GM20431 (cell line): ENCODE results near the gene PRR14L.
"Not testable (repeated sequence)": the region's sequence is repeated elsewhere in the genome, so short reads cannot be mapped to it uniquely, and the experiment has no call there.

Experiments
- in situ Hi-C: fragments of 300-500 bp; cut with MseI, MboI; formaldehyde crosslinking; loops from one replicate; pipeline ENCODE4 v1.15.0; 2020; ENCODE audit warnings: low sequenced_read_pairs; ENCODE audit not compliant: unreplicated experiment

PRR14L gene

GRCh38 chr22:31749636-31750364 is at the start of gene PRR14L:
PRR14L (minus strand) TSS chr22:31750132; CDS start chr22:31738860, 11,272 bp downstream.
- in situ Hi-C loops: no loop called here

- in situ Hi-C loops: not testable (repeated sequence)
Observed at GRCh38 chr22:31799358-31799757, 49.4 kb upstream of the PRR14L start.

DNA sequence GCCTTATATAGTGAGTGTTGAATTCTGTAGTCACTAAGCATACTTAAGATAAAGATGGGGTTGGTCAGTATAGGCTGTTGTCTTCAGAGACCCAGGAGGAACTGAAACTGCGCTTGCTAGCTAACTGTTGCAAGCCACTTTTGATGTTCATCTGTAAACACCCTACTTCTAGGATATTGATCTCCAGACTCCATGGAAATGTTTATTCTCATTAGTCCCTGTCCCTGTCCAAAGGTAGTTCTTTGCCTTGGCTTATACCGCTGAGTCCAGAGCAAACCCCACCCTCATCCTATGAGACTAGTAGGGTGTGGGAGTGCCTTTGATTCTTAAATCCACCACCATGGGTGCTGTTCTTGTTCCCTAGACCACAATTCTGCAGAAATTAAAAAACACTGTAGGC is 40.3 kb upstream of the PRR14L start:
- in situ Hi-C loops: no loop called here

DNA sequence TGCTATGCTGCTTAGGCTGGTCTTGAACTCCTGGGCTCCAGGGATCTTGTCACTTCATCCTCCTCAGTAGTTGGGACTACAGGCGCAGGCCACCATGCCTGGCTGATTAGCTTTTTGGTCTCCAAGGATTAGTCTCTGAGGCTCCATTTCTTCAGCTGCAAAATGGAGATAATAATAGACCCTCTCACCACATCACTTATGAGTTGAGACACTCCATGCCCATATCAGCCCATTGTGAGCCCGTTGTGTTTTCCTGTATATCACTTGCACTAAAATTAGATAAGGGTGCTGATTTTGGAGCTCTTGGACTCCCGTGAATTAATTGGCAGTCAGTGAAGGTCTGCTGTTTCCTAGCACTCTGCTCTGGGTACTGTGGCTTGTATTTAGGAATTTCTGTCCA is 39.9 kb upstream of the PRR14L start:
- in situ Hi-C loops: no loop called here

GRCh38 chr22:31776231-31776630 is 26.3 kb upstream of the PRR14L start:
- in situ Hi-C loops: no loop called here

- in situ Hi-C loops: no loop called here
Observed at GRCh38 chr22:31773416-31773815, 23.5 kb upstream of the PRR14L start.

GRCh38 chr22:31768422-31769059 is 18.6 kb upstream of the PRR14L start:
- in situ Hi-C loops: no loop called here

DNA sequence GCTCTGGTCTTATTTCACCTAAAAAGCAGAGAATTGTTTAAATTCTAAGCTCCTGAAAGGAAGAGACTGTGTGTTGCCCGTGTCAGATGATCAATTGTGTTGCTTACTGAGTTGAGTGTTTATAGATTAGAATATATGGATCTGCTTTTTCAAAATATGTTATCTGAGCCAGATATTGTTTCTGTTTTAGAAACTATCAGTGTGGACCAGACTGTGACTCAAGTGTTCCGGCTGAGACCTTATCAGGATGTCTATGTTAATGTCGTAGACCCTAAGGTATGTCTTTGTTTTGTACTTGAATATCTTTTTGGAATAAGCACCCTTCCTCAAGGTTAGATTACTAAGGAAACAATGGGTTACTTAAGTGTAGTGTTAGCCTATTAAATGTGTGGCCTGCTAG is 14.9 kb upstream of the PRR14L start:
- in situ Hi-C loops: no loop called here

DNA sequence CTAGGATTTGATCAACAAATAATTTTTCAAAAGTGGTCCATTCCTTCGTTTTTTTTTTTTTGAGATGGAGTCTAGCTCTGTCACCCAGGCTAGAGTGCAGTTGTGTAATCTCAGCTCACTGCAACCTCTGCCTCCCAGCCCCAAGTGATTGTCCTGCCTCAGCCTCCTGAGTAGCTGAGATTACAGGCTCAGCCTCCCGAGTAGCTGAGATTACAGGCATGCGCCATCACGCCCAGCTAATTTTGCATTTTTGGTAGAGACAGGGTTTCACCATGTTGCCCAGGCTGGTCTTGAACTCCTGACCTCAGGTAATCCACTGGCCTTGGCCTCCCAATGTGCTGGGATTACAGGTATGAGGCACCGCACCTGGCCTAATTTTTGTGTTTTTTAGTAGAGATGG is 8.9 kb upstream of the PRR14L start:
- in situ Hi-C loops: not testable (repeated sequence)

DNA sequence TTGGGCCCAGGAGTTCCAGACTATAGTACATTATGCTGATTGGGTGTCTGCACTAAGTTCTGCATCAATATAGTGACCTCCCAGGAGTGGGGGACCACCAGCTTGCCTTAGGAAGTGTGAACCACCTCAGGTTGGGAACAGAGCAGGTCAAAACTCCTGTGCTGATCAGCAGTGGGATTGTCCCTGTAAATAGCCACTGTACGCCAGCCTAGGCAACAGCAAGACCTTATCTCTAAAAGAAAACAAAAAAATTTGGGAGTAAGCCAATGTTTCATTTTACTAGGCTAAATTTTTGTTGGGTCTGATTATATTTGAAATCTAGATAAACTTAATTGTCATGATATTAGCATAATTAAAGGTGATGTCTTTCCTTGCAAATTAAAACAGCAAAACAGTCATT is 7.3 kb upstream of the PRR14L start:
- in situ Hi-C loops: no loop called here

DNA sequence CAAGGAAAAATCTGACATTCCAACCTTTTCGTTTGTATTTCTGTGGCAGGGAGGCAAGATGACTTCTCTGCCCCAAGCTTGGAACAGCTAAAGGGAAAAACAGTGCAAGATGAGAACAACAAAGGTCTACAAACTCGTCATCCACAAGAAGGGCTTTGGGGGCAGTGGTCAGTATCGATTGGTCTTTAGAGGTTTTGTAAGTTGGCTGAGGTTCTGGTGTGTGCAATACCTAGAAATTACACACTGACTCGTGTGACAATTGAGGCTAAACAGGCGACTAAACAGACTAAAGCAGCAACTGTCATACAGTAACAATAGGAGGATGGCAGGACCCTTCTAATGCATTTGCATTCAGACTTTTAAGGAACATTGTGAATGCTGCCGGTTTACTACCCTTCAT is 4.9 kb upstream of the PRR14L start:
- in situ Hi-C loops: no loop called here

- in situ Hi-C loops: no loop called here
Observed at GRCh38 chr22:31753634-31754501, 3.9 kb upstream of the PRR14L start, which contains the start of gene DEPDC5. DEPDC5 (plus strand) TSS chr22:31754019; CDS start chr22:31754922, 903 bp downstream.

GRCh38 chr22:31753005-31753633 is 3.2 kb upstream of the PRR14L start:
- in situ Hi-C loops: no loop called here

DNA sequence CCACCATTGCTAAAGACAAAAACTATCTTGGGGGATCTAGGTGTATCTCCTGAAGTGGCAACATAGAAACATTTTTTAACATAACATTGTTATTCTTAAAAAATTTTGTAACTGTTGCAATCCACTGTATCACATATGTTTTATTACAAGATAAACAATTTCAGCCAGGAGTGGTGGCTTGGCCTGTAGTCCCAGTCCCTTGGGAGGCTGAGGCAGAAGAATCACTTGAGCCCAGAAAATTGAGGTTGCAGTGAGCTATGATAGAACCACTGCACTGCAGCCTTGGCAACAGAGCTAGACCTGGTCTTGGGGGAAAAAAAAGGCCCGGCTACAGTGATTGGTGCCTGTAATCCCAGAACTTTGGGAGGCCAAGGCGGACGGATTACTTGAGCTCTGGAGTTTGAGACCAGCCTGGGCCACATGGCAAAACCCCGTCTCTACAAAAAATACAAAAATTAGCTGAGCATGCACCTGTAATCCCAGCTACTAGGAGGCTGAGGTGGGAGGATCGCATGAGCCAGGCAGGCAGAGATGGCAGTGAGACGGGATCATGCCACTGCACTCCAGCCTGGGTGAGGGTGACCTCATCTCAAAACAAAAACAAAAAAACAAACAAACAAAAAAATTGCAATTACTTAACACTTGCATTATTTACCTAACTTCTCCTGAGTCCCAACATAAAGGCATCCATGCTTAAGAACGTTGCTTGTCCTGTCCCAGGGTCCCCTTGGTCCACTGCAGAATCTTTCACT is 2.3 kb upstream of the PRR14L start:
- in situ Hi-C loops: no loop called here

DNA sequence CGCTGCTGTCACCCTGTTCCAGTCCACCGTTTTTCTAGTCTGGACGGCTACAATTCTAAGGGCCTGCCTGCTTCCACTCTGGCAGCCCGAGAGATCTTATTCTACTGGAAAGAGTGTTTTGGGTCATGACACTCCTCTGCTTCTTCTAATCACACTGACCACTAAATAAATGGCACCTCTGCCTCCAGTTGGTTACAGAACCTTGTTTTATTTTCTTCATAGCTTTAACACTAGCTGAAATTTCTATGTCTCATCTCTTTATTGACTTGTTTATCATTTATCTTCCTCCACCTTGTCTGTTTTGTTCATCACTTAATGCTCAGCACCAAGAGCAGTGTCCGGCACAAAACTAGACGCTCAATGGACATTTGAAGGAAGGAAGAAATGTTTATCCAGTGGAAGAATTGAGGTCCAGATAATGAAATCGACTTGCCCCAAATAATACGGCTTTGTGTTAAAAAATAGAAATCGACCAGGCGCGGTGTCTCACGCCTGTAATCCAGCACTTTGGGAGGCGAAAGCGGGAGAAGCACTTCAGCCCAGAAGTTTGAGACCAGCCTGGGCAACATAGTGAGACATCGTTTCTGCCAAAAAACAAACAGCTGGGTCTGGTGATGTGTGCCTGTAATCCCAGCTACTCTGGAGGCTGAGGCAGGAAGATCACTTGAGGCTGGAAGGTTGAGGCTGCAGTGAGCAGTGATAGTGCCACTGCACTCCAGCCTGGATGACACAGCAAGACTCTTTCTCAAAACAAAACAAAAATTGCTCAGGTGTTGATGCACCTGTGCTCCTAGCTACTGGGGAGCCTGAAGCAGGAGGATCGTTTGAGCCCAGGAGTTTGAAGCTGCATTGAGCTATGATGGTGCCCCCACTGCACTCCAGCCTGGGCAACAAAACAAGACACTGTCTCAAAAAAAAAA is 693 bp upstream of the PRR14L start:
- in situ Hi-C loops: no loop called here

- in situ Hi-C loops: no loop called here
Observed at GRCh38 chr22:31748490-31748889, 1.4 kb downstream of the PRR14L start.

DNA sequence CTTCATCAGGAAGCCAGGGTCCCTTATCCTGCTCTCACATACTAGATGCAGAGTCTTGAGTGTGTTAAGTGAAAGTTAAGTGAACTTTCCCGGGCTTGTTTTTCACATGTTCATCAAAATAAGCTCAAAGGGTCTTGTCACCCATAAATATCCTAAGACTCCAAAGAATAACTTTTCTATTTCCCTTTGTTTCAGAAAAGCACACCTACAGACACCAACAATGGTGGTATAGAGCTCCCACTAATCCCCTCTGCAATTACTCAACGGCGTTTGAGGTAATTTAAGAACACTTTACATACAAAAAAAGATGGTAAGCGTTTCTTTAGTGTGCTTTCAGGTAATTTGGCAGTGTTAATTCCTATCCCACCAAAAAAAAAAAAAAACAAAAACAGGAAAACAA is 2.5 kb downstream of the PRR14L start:
- in situ Hi-C loops: no loop called here

DNA sequence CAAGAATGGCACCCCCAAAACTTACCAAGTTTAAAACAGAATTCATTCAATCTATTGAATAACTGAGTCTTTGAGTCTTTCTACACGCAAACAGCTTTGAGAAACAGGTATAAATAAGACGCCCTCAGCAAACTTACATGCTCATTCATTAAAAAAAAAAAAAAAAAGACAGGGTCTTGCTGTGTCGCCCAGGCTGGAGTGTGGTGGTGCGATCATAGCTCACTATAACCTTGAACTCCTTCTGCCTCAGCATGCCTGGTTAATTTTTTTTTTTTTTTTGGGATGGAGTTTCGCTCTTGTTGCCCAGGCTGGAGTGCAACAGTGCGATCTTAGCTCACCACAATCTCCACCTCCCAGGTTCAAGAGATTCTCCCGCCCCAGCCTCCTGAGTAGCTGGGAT is 6.1 kb downstream of the PRR14L start:
- in situ Hi-C loops: no loop called here

GRCh38 chr22:31742682-31743081 is 7.2 kb downstream of the PRR14L start:
- in situ Hi-C loops: no loop called here
